Rectal smooth muscle tissue (tissue), 1 donor: Measurements from ENCODE around the gene NODAL.
A peak's percentile ranks its signal among the peaks of the same experiment; 100 is the strongest.

Source experiments
- H3K27ac ChIP-seq: one replicate; pipeline ENCODE4 v1.7.0; 2013; ENCODE audit warnings: low read depth, low read length, inconsistent platforms
- H3K27me3 ChIP-seq: one replicate; pipeline ENCODE4 v1.7.0; 2013; ENCODE audit warnings: low read length; ENCODE audit not compliant: control insufficient read depth, insufficient read depth
- H3K36me3 ChIP-seq: one replicate; pipeline ENCODE4 v1.7.0; 2013; ENCODE audit warnings: low read length; ENCODE audit not compliant: control insufficient read depth, insufficient read depth
- H3K4me1 ChIP-seq: one replicate; pipeline ENCODE4 v1.7.0; 2013; ENCODE audit warnings: low read length; ENCODE audit not compliant: control insufficient read depth, insufficient read depth
- H3K4me3 ChIP-seq: one replicate; pipeline ENCODE4 v1.7.0; 2013; ENCODE audit warnings: low read length
- H3K9ac ChIP-seq: one replicate; pipeline ENCODE4 v1.7.0; 2013; ENCODE audit warnings: low read length

The NODAL gene

DNA sequence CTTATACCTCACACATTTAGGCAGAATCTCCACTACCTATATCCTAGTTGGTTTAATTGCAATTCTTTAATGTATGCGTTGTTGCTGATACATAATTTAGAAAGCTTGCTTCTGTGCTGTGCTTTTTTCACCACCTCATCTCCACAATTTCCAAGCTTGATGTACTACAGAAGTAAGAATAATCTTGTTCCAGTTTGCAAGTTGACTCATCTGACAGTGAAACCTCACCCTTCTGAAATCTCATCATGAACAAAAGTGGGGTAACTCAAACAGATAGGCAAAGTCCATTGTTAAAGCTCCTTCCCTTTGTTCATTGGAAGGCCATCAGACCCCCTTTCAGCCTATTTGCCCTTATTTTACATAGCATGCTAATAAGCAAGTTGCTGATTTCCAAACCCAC, 23.9 kb downstream of the NODAL start:
- Histone ChIP-seq H3K9ac (no peak overlapping the region), H3K4me1 (peaks cover 3% of the 10 kb centered on the region), H3K27ac (no peak overlapping the region), H3K4me3 (no peak overlapping the region), H3K36me3 (peaks cover 20% of the 10 kb centered on the region), H3K27me3 (no peaks in the 10 kb centered on the region)

DNA sequence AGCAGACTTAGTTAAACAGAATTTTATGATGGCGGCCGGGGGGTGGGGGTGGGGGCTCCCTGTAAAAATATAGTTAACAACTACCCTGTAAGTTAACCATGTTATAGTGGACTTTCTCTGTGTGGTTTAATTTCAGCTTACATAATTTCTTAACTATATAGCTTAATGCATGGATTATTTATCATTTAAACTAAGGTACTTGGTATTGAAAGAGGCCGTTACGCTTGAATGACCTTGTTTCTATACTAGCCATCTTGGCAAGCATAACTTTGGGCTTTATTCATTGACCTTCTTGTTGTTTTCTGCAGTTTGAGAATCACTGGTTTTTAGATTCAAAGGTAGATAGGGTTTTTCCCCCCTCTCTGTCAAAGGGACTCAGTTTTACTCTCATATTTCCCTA, 29.1 kb downstream of the NODAL start:
- Histone ChIP-seq H3K4me3 (no peak overlapping the region), H3K9ac (no peak overlapping the region), H3K36me3 (peaks cover 2% of the 10 kb centered on the region), H3K27ac (no peak overlapping the region), H3K4me1 (peaks cover 30% of the 10 kb centered on the region), H3K27me3 (no peaks in the 10 kb centered on the region)

DNA sequence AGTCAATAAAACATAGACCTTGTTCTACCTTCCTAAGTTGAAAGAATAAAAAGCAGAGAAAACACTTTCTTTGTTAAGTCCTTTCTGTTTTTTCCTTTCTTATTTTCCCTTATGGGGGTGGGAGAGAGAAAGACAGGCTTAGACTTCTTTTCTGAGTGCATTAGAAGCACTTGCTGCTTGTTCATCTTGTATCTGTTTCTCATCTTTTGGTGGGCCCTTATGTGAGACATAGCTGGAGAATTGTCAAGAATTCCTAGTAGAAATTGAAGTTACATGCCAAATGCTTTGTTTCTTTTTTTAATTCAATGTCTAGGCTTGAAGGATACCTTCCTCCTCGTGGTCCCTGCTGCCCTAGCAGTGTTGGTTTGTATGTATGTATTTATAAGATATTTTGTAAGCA, 30.9 kb downstream of the NODAL start:
- peaks cover 37% of the 10 kb centered on the region for H3K4me1 ChIP-seq
- no peak overlapping the region for H3K9ac ChIP-seq
- H3K27me3 ChIP-seq: no peaks in the 10 kb centered on the region
- H3K36me3 ChIP-seq: peaks cover 2% of the 10 kb centered on the region
- peak overlapping the region; percentile 64 for H3K27ac ChIP-seq
- H3K4me3 ChIP-seq: no peak overlapping the region

DNA sequence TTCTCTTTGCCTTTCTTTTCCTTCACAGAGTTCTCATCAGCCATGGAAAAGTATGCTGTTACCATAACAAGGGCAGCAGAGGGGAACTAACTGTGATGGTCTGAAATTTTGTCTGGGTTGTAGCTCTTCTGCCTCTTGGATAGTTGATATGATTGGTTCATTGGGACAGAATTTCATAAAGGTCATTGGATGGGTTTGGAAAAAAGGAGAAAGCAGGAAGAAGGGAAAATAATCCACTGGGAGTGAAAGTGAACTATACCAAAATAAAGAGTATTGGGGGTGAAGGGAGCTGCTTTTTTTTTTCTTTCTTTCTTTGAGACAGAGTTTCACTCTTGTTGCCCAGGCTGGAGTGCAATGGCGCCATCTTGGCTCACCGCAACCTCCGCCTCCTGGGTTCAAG, 31.7 kb downstream of the NODAL start:
- no peak overlapping the region for H3K4me3 ChIP-seq
- peaks cover 37% of the 10 kb centered on the region for H3K4me1 ChIP-seq
- no peak overlapping the region for H3K9ac ChIP-seq
- H3K36me3 ChIP-seq: peaks cover 2% of the 10 kb centered on the region
- peak overlapping the region; percentile 81 for H3K27ac ChIP-seq
- no peaks in the 10 kb centered on the region for H3K27me3 ChIP-seq

DNA sequence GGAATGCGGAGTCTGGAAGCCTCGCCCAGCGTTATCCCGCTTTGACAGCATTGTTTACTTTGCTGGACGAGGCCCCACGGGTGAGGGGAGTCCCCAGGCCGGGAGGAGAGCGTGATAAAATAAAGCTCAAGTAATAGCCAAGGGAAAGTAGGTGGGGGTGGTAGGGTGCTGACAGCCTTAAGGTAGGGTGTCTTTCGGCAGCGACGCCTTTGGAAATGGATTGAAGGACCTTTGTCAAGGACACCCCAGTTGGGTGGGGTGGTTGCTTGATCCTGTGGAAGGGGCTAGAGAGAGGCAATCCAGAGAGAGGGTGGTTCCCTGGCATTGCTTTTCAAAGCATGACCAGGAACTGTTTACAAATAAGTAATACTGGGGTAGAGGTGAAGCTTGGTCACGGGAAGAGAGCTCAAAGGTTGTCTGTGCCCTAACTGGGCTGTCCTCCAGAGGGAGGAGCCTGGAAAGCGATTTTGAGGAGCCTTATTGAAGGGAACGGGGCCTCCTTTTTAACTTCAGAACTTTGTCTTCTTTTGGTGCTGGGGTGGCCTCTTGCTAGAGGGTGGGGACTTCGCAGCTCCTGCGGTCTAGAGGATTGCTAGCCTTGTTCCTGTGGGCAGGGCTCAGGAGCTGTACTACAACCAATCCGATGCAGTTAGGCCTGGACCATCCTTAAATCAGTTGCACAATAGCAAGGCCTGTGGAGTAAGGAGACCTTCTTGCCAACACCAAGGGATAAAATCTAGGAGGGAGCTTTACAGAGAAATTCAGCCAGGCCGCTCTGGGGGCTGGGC, 36.2 kb downstream of the NODAL start:
- H3K27me3 ChIP-seq: no peaks in the 10 kb centered on the region
- H3K36me3 ChIP-seq: no peaks in the 10 kb centered on the region
- peak overlapping the region; percentile 98 for H3K27ac ChIP-seq
- H3K4me3 ChIP-seq: peak overlapping the region; percentile 81
- peaks cover 25% of the 10 kb centered on the region for H3K4me1 ChIP-seq
- H3K9ac ChIP-seq: peak overlapping the region; percentile 84

DNA sequence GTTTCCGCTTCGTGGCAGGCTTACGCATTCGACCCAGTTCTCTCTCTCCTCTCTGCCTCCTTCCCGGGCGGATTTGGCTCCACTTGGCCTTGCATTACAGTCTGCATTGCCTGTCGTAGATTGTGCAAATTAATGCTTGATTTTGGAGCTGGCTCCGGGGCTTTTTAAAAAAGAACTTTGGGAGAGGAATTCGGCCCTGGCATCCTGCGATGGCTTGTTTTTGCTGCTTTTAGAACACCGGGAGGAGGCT, 36.8 kb downstream of the NODAL start:
- H3K36me3 ChIP-seq: no peaks in the 10 kb centered on the region
- peak overlapping the region; percentile 81 for H3K4me3 ChIP-seq
- peaks cover 23% of the 10 kb centered on the region for H3K4me1 ChIP-seq
- peak overlapping the region; percentile 98 for H3K27ac ChIP-seq
- no peaks in the 10 kb centered on the region for H3K27me3 ChIP-seq
- H3K9ac ChIP-seq: peak overlapping the region; percentile 84

DNA sequence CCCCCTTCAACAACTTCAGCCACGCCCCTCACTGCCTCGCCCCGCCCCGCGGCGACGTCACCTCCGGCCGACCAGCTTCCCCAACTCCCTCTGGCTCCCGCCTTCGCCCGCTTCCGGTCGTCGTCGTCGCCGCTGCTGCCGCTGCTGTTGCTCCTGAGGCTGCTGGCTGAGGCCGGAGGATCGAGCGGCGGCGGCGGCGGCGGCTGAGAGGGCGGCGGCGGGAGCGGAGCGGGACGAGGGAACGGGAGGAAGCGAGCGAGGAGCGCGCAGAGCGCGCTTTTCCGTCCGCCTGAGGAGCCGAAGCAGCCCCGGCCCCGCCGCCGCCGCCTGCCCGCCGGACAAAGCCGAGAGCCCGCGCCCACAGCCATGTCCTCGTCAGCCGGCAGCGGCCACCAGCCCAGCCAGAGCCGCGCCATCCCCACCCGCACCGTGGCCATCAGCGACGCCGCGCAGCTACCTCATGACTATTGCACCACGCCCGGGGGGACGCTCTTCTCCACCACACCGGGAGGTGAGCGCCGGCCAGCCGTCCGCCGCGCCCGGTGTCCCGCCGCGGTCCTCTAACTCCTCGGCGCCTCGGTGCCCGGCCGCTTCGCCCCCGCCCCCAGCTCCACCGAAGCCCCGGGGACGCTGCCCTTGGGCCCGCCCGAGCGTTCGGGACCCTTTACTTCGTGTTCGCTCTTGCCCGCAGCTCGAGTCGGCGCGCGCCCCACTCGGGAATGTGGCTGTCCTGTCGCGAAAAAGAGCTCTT, 37.3 kb downstream of the NODAL start, which contains the start of gene EIF4EBP2:
TSS of gene EIF4EBP2 (plus strand) at position 110 of the 751 bp plus-strand sequence. CDS start at position 367, 257 bp downstream.
- Histone ChIP-seq H3K4me1 (peaks cover 19% of the 10 kb centered on the region), H3K9ac (peak within 1 kb of the TSS; percentile 84), H3K27me3 (no peaks in the 10 kb centered on the region), H3K4me3 (peak within 1 kb of the TSS; percentile 81), H3K27ac (peak within 1 kb of the TSS; percentile 98), H3K36me3 (no peaks in the 10 kb centered on the region)

DNA sequence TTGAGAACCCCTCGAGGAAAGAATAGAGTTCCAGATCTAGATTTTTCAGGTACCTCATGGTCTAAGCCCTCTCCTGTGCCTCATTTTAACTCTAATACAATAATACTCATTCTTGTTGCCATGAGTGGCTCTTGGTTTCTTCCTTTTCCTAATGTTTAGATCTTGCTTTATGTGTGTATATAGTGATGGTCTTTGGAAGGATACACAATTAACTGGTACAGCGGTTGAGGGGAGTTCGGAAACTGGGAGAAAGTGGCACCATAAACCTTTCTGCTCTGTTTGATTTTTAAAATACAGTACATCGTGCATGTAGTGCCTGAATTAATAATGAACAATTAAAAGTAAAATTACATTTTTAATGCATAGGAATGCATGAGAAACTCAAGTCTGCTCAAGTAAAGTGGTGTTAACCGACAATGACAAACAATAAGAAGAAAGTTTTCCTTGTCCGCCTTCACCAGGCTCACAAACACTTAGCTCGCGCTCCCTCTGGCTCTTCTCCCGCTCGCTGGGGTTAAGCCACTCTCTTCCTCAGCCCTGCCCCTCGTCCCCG, 37.9 kb downstream of the NODAL start:
- peak overlapping the region; percentile 26 for H3K4me3 ChIP-seq
- peaks cover 13% of the 10 kb centered on the region for H3K4me1 ChIP-seq
- no peak overlapping the region for H3K9ac ChIP-seq
- H3K36me3 ChIP-seq: no peaks in the 10 kb centered on the region
- H3K27ac ChIP-seq: peak overlapping the region; percentile 98
- H3K27me3 ChIP-seq: no peaks in the 10 kb centered on the region

DNA sequence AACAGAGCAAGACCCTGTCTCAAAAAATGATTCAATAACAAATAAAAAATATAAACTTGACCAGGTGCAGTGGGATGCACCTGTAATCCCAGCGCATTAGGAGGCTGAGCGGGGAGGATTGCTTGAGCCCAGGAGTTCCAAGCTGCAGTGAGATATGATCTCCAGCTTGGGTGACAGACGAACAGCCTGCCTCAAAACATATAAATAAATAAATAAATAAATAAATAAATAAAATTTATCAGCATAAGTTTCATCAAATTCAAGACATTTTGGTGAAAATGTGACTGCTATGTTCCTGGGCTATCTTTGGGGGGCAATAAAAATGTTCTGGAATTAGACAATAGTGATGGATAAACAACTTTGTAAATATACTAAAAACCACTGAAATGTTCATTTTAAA, 42.3 kb downstream of the NODAL start:
- H3K27me3 ChIP-seq: no peaks in the 10 kb centered on the region
- no peak overlapping the region for H3K4me3 ChIP-seq
- no peak overlapping the region for H3K27ac ChIP-seq
- H3K36me3 ChIP-seq: no peaks in the 10 kb centered on the region
- H3K9ac ChIP-seq: no peak overlapping the region
- peaks cover 3% of the 10 kb centered on the region for H3K4me1 ChIP-seq

DNA sequence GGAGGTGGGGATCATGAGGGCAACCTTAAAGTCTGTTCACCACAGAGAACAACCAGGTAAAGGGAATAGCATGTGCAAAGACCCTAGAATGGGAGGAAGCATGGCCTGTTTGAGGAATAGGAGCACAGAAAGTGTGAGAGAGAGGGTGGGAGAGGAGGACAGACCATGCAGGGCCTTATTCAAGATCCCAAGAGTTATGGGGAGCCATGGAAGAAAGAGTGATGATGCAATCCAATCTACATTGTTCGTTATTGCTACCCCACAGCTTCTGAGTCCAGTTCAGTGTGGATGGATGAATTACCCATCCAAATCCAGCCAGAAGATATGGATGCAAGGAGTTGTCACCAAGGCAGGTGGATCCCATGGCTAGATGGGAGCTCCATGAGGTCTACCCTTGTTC, 45.3 kb downstream of the NODAL start:
- no peak overlapping the region for H3K4me3 ChIP-seq
- H3K9ac ChIP-seq: no peak overlapping the region
- H3K4me1 ChIP-seq: no peaks in the 10 kb centered on the region
- H3K36me3 ChIP-seq: no peaks in the 10 kb centered on the region
- no peak overlapping the region for H3K27ac ChIP-seq
- no peaks in the 10 kb centered on the region for H3K27me3 ChIP-seq

DNA sequence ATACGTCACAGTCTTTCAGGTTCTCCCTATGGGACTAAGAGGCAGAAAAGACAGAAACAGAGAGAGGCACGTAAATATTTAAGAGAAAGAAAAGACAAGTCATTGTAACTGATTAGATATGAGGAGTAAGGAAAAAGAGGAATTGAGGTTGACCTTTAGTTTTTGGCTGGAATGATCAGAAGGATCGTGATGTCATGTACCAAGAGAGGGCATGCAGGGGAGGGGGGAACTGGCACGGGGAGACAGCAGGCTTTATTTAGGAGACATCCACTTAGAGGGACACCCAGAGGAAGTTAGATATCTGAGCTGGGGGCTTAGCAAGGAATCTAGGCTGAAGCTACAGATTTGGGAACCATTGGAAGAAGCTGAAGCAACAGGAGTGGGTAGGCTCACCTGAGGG, 49.8 kb downstream of the NODAL start:
- H3K9ac ChIP-seq: no peak overlapping the region
- H3K4me3 ChIP-seq: no peak overlapping the region
- no peaks in the 10 kb centered on the region for H3K4me1 ChIP-seq
- H3K27ac ChIP-seq: no peak overlapping the region
- H3K36me3 ChIP-seq: no peaks in the 10 kb centered on the region
- no peaks in the 10 kb centered on the region for H3K27me3 ChIP-seq
